Endothelial cell of umbilical vein (primary cell): ENCODE results near the gene COMMD2. TPM values are rescaled to one million over a fixed set of nuclear protein-coding genes. Genes with fewer than 3 reads are reported as not detected.

Source experiments
- BruUV-seq: library from RNA; stranded (reverse); fragments of 400-500 nt; replicated peaks from 2 replicates; lab custom pipeline; 2021; lab: Mats Ljungman, UMichigan
- CTCF ChIA-PET: fragments of 300-600, 350-600 bp; sonication (Branson Sonifier 250); formaldehyde crosslinking; loops from one replicate; lab custom pipeline; 2021; ENCODE audit warnings: antibody characterized with exemption, inconsistent platforms; lab: Charles Lee
- POLR2A ChIA-PET: fragments of 300-600, 350-600 bp; sonication (Branson Sonifier 250); formaldehyde crosslinking; loops from one replicate; lab custom pipeline; 2021; ENCODE audit warnings: antibody characterized with exemption, inconsistent platforms; lab: Charles Lee
- DNase-seq: peaks from one replicate; pipeline ENCODE4 v3.0.0-alpha.2; 2011; ENCODE audit warnings: low read depth, low spot score
- FAIRE-seq: peaks from 2 replicates; lab custom pipeline; 2011; peaks lifted over from hg19 to GRCh38; lab: Jason Lieb, UNC
- H2AFZ ChIP-seq: 2 replicates; pipeline ENCODE4 v1.6.0; 2012; ENCODE audit warnings: low read depth, low read length, control low read depth, inconsistent platforms
- H3K27ac ChIP-seq: 2 replicates; pipeline ENCODE4 v1.5.1; 2011; ENCODE audit warnings: low read depth, mild to moderate bottlenecking, control low read depth, low read length, moderate library complexity; ENCODE audit not compliant: insufficient read depth
- H3K27me3 ChIP-seq, 2 experiments: 2 replicates each; pipeline versions ENCODE4 v1.6.0 to v1.6.1; 2011; ENCODE audit warnings: low read length in 2 of 2, mixed read lengths in 1 of 2; ENCODE audit not compliant: control insufficient read depth in 2 of 2, insufficient read depth in 2 of 2
- H3K36me3 ChIP-seq, 2 experiments: 2 replicates in 1 of 2; 3 replicates in 1 of 2; pipeline ENCODE4 v1.5.1; 2011; ENCODE audit warnings: low read length in 2 of 2, mild to moderate bottlenecking in 1 of 2, moderate library complexity in 1 of 2; ENCODE audit not compliant: control insufficient read depth in 2 of 2, insufficient read depth in 2 of 2; ENCODE audit errors: extremely low read depth in 1 of 2
- H3K4me1 ChIP-seq: 3 replicates; pipeline ENCODE4 v1.5.1; 2011; ENCODE audit warnings: mild to moderate bottlenecking, low read length; ENCODE audit not compliant: control insufficient read depth, insufficient read depth; ENCODE audit errors: extremely low read depth
- H3K4me2 ChIP-seq: 2 replicates; pipeline ENCODE4 v1.6.1; 2011; ENCODE audit warnings: low read length, control low read depth, mixed read lengths; ENCODE audit not compliant: insufficient read depth
- H3K4me3 ChIP-seq, 3 experiments: fragments of 200-600 bp in 1 of 3; sonication (generic), shearing (Covaris generic) in 1 of 3; replicated peaks in 1 of 3; 2 replicates each; pipeline ENCODE4 v1.5.1; 2011 to 2016; ENCODE audit warnings: control low read depth in 3 of 3, low read length in 3 of 3, mild to moderate bottlenecking in 2 of 3, inconsistent platforms in 1 of 3, low read depth in 1 of 3, moderate library complexity in 1 of 3; ENCODE audit not compliant: insufficient read depth in 1 of 3
- H3K79me2 ChIP-seq: 2 replicates; pipeline ENCODE4 v1.6.0; 2012; ENCODE audit warnings: low read length, inconsistent platforms; ENCODE audit not compliant: control insufficient read depth, insufficient read depth
- H3K9ac ChIP-seq: replicated peaks from 2 replicates; pipeline ENCODE3; 2011; ENCODE audit warnings: low read length, control low read depth; ENCODE audit not compliant: insufficient read depth; ENCODE audit errors: extremely low read depth
- H3K9me1 ChIP-seq: replicated peaks from 3 replicates; pipeline ENCODE4 v1.6.0; 2011; ENCODE audit warnings: mild to moderate bottlenecking, low read length; ENCODE audit not compliant: control insufficient read depth, insufficient read depth; ENCODE audit errors: extremely low read depth
- H3K9me3 ChIP-seq: replicated peaks from 2 replicates; pipeline ENCODE4 v1.5.1; 2012; ENCODE audit warnings: low read length, inconsistent platforms; ENCODE audit not compliant: control insufficient read depth, insufficient read depth
- H4K20me1 ChIP-seq: replicated peaks from 2 replicates; pipeline ENCODE3; 2011; ENCODE audit warnings: mild to moderate bottlenecking, low read length; ENCODE audit not compliant: control insufficient read depth, insufficient read depth; ENCODE audit errors: extremely low read depth
- CTCF ChIP-seq, 2 donors: IDR thresholded peaks; 1 replicate in 1 of 2; 2 replicates in 1 of 2; pipeline ENCODE4 v1.5.1; 2011; ENCODE audit warnings: low read length in 2 of 2, mild to moderate bottlenecking in 2 of 2, moderate library complexity in 2 of 2, control low read depth in 1 of 2, inconsistent platforms in 1 of 2, low read depth in 1 of 2; ENCODE audit not compliant: insufficient read depth in 1 of 2; ENCODE audit errors: extremely low read depth in 1 of 2
- EZH2 ChIP-seq: IDR thresholded peaks from 2 replicates; pipeline ENCODE4 v1.6.1; 2012; ENCODE audit warnings: borderline replicate concordance, low read depth, mild to moderate bottlenecking, moderate library complexity, low read length, inconsistent platforms; ENCODE audit not compliant: severe bottlenecking
- FOS ChIP-seq: IDR thresholded peaks from 2 replicates; pipeline ENCODE4 v1.6.1; 2011; ENCODE audit warnings: mild to moderate bottlenecking, low read length, moderate library complexity, borderline replicate concordance; ENCODE audit not compliant: insufficient read depth
- GATA2 ChIP-seq: IDR thresholded peaks from 2 replicates; pipeline ENCODE4 v1.7.0; 2011; ENCODE audit warnings: low read depth, mild to moderate bottlenecking, moderate library complexity, mixed read lengths, low read length; ENCODE audit not compliant: insufficient read length, insufficient read depth
- JUN ChIP-seq: IDR thresholded peaks from 2 replicates; pipeline ENCODE4 v1.6.1; 2011; ENCODE audit warnings: borderline replicate concordance, low read depth; ENCODE audit not compliant: insufficient read length, insufficient read depth
- MYC ChIP-seq: IDR thresholded peaks from one replicate; pipeline ENCODE4 v1.6.1; 2011; ENCODE audit warnings: mild to moderate bottlenecking, low read depth, low read length
- POLR2A ChIP-seq: IDR thresholded peaks from 2 replicates; pipeline ENCODE4 v1.6.1; 2012; ENCODE audit warnings: low read depth, mild to moderate bottlenecking, control low read depth, low read length
- POLR2AphosphoS5 ChIP-seq: IDR thresholded peaks from 2 replicates; pipeline ENCODE4 v1.6.1; 2012; ENCODE audit warnings: low read depth, mild to moderate bottlenecking, control low read depth, low read length, moderate library complexity; ENCODE audit not compliant: insufficient read depth
- dilution Hi-C: fragments of 300-500 bp; cut with MboI; formaldehyde crosslinking; loops from one replicate; pipeline ENCODE4 v1.15.0; 2019; ENCODE audit warnings: low sequenced_read_pairs; ENCODE audit not compliant: extremely low pct_ligation_motif_present
- intact Hi-C: fragments of 100-400 bp; cut with micrococcal nuclease; formaldehyde crosslinking; loops from one replicate; pipeline ENCODE4 v1.10.0; 2022
- polyA plus RNA-seq, 4 experiments: library from polyadenylated mRNA; depleted of rRNA in 3 of 4; stranded (reverse) in 3 of 4; unstranded in 1 of 4; fragments of >200 nt; gene quantifications; 2 replicates each; pipeline versions ENCODE4 v1.2.1 to v1.2.3, GENCODE V29; 2011 to 2012; ENCODE audit warnings: missing spikeins in 1 of 4
- total RNA-seq: library from RNA; stranded (reverse); gene quantifications from 2 replicates; pipeline ENCODE4 v1.2.3, GENCODE V29; 2021
- TF ChIP-seq, protein P1 (sequence below): IDR thresholded peaks from 2 replicates; pipeline ENCODE4 v1.6.1; 2011; ENCODE audit not compliant: insufficient read depth, insufficient read length

Gene COMMD2
- total and polyA plus RNA-seq, 2 donors (not counting 3 experiments of a cell fraction or from before 2014, with no cell fraction given) = 18.3 to 51.0 TPM

DNA sequence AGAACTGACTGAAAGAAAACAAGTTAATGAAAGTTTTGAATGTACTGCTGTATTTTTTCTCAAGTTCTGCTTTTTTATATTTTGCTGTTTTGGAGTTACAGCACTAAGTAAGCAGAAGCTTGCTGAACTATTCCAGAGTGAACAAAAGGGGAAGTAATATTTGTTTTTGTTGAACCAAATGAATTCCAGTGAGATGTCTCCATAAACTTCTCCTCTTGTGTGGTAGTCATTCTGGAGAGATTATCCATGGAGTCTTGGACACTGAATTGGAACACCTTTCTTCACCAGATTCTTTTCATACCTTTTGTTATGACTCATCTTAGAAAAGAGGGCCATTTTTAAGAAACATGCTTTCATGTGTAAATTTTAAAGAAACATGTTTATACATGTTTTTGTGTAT lies 31.3 kb upstream of the COMMD2 start:
- Histone ChIP-seq H3K4me3 (no peak overlapping the region), H3K27ac (no peak overlapping the region), H4K20me1 (no peaks in the 10 kb centered on the region), H3K27me3 (peaks cover 0 to 3% of the 10 kb centered on the region in 2 experiments), H3K9ac (no peak overlapping the region), H3K9me3 (no peaks in the 10 kb centered on the region), H2AFZ (peak overlapping the region; percentile 54), H3K9me1 (no peaks in the 10 kb centered on the region), H3K79me2 (no peaks in the 10 kb centered on the region), H3K4me2 (peak overlapping the region; percentile 2), H3K4me1 (peaks cover 8% of the 10 kb centered on the region), H3K36me3 (no peaks in the 10 kb centered on the region)
- intact Hi-C loops = no loop called here
- FAIRE-seq (peak; percentile 28), DNase-seq (peak; percentile 33)
- no TSS peak for BruUV-seq
- TF ChIP-seq CTCF (IDR thresholded peaks at IDR 0.05; ENCODE audit: extremely low read depth in 1 of 2, insufficient read depth in 1 of 2, low read depth in 1 of 2, low read length in 2 of 2) (no peak), GATA2 (no peak), FOS (peak; percentile 23), MYC (no peak), EZH2 (no peak), POLR2A (no peak), JUN (peak; percentile 38), POLR2AphosphoS5 (no peak)
- TF ChIP-seq, protein P1, sequence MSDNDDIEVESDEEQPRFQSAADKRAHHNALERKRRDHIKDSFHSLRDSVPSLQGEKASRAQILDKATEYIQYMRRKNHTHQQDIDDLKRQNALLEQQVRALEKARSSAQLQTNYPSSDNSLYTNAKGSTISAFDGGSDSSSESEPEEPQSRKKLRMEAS = no peak
- CTCF ChIA-PET = interaction anchor here (0.7 to 2.9 kb wide), 2 partner anchors 12 to 24 kb away, joined by 3 to 24 read pairs; no protein-coding TSS in a partner anchor
- POLR2A ChIA-PET = no interaction called here
- dilution Hi-C loops = no loop called here
